Measurements from ENCODE around the gene GUCA2B. TPM values are rescaled to one million over a fixed set of nuclear protein-coding genes. Genes with fewer than 3 reads are reported as not detected.

GUCA2B gene
- polyA plus RNA-seq (ENCODE audit: insufficient read length in 10 of 10), result not detected
- long read RNA-seq, donor 1, result 0 reads
- long read RNA-seq, donor 2, result 0 reads
- long read RNA-seq, donor 3, result 0 reads
- long read RNA-seq, donor 4, result 0 reads
- long read RNA-seq, donor 5, result 0 reads
- long read RNA-seq, donor 6, result 0 reads
- long read RNA-seq, donor 7, result 0 reads
- long read RNA-seq, donor 8, result 0 reads
- long read RNA-seq, donor 9, result 0 reads

GRCh38 chr1:42152907-42153600 is at the start of gene GUCA2B:
Gene GUCA2B (plus strand): TSS chr1:42153410. CDS start chr1:42153451, 41 bp downstream.
- no peak for DNase-seq

- DNase-seq, result no peak
Measured at GRCh38 chr1:42105025-42105424, 48.2 kb upstream of the GUCA2B start.

DNA sequence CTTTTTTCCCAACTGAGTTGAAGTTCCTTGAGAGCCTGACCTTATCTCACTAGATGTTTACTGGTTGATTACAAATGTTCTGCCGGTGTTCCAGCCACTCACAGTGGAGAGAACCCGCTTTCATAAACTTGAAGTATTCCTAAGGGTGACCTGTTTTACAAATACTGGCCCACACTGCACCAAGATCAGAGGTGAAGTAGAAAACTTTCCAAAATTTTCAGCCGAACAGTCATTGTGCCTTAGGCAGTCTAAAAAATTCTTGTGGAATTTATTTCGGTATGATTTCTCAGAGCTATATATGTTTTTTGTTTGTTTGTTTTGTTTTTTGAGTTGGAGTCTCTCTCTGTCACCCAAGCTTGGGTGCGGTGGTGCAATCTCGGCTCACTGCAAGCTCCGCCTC is 44.9 kb upstream of the GUCA2B start:
- no peak for DNase-seq

- no peak for DNase-seq
Measured at GRCh38 chr1:42109600-42109999, 43.6 kb upstream of the GUCA2B start.

- DNase-seq, result no peak
Measured at GRCh38 chr1:42114229-42114628, 39.0 kb upstream of the GUCA2B start.

GRCh38 chr1:42117214-42117613 is 36.0 kb upstream of the GUCA2B start:
- no peak for DNase-seq

DNA sequence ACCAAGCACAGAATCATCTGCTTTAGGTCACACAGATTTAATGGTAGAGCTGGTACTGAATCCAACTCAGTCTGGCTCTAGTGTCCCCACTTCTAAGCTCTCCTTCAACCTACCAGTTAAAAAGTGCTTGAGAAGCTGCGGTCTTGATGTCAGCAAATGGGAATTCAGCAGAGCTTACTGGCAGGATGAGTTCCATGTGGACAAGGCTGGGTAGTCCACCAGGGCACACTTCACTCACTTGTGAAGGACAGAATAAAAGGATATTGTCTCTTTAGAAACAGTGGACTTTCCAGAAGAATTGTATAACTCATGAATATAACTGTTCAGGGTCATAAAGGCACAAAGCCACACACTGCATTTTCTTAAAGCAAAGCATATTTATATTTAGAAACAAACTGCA is 35.1 kb upstream of the GUCA2B start:
- no peak for DNase-seq

- DNase-seq, result no peak
Measured at GRCh38 chr1:42122408-42122807, 30.8 kb upstream of the GUCA2B start.

GRCh38 chr1:42125552-42125951 is 27.7 kb upstream of the GUCA2B start:
- DNase-seq, result no peak

DNA sequence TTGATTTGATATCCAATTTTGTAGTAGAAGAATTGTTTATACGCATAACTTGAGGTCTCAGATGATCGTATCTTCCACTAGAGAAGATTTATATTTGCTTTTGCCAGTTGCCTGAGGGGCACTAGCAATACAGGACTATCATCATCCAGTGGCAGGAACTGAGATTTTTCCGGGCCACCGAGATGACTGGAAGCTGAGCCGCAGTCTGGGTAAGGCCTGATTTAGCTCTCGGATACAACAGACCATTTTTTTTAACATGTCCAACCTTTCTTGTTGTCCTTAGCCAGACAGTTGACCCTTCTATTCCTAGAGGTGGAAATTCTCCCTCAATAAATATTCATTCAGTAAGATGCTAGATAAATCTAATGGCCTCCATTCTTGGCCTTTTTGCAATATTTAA is 25.4 kb upstream of the GUCA2B start:
- no peak for DNase-seq

- DNase-seq, result no peak
Measured at GRCh38 chr1:42128499-42128898, 24.7 kb upstream of the GUCA2B start.

GRCh38 chr1:42128964-42129363 is 24.2 kb upstream of the GUCA2B start:
- no peak for DNase-seq

- no peak for DNase-seq
Measured at GRCh38 chr1:42130061-42130660, 23.0 kb upstream of the GUCA2B start.

- no peak for DNase-seq
Measured at GRCh38 chr1:42133390-42133789, 19.8 kb upstream of the GUCA2B start.

DNA sequence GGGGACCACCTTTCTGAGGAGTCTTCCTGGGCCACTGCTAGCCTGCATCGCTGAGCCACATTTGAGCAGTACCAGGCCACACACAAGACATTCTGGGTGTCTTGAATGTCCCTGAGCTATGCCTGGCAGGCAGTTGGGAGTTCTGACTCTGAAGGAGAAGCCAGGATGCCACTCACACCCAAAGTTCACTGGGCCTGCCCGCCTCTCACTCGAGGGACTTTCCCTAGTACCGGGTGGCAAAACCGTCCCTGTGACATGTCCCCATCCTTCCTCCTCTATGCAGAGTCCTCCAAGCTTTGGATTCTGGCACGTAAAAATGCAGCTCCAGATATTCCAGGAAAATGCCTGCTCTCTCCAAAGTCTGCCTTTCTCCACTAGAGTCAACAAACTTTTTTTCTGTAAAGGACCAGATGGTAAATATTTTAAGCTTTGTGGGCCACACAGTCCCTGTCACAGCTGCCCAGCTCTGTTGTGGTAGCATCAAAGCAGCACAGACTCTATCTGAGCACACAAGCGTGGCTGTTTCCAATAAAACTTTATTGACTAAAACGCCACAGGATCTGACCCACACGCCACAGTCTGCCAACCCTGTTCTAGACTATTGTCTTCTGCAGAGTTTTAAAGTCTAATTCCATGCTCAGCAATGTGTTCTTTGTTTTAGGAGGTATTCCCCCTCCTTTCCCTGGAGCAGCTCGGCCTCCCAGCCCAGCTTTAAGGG is 19.2 kb upstream of the GUCA2B start:
- no peak for DNase-seq

- DNase-seq, result no peak
Measured at GRCh38 chr1:42135426-42135825, 17.8 kb upstream of the GUCA2B start.

DNA sequence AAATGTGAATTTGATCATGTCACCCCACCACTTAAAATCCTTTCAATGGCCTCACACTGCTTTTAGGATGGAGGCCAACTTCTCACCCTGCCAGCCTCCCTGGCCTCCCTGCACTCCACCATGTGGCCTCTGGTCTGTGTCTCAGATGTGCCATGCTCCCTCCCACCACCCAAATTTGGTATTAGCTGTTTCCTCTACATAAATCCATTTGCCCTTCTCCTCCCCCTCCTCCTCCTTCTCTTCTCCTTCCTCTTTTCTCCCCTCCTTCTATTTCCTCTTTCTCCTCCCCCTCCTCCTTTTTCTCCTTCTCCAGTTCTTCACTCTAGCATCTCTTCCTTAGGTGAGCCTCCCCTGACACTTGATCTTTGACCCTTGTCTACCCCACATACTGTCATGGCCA is 16.7 kb upstream of the GUCA2B start:
- no peak for DNase-seq

DNA sequence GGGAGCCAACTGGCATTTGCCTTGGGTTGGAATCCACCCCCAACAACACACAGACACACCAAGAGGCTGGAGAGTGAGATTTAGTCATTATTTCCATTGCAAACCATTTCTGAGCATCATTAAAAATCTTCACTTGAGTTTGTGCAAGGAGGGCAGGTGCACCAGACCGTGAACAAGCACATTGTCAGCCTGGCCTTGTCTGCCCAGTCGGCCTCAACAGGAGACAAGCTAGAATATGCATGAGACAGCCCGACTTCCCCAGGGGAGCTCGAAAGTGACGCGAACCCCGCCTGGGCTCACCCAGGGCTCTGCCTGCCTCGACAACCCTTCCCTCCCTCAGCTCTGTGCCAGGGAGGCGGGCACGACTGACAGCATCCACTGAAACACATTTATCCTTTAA is 15.4 kb upstream of the GUCA2B start:
- no peak for DNase-seq

- DNase-seq, result no peak
Measured at GRCh38 chr1:42138586-42138985, 14.6 kb upstream of the GUCA2B start.

DNA sequence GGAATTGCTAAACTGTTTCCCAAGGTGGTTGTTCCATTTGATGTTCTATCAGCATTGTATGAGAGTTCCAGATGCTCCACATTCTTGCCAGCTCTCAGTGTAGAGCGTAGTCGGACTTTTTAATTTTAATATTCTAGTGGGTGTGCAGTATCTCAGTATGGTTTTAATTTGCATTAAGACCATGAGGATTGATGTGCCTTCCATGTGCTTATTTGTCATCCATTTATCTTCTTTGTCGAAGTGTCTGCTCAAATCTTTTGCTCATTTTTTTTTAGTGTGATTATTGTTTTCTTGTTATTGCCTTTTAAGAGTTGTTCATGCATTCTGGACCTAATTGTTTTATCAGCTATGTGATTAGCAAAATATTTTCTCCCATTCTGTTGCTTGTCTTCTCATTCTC is 13.8 kb upstream of the GUCA2B start:
- no peak for DNase-seq

DNA sequence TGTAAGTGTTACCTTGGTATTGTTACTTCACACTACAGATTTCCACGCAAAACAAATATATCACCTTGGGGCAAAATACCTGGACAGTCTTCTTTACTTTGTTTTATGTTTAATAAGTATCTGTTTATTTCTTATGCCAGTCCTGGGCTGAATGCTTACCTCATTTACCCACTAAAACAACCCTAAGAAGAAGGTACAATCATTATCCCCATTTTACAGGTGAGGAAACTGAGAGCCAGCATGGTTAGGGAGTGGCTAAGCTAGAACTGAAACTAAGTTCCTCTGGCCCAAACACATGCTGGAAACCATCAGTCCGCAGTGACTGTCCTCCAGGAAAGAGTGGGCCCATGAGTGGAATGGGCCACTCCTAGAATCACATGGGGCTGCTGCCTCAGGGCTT is 13.0 kb upstream of the GUCA2B start:
- DNase-seq, result no peak

- DNase-seq, result no peak
Measured at GRCh38 chr1:42141978-42142377, 11.2 kb upstream of the GUCA2B start.
